K562 (cell line): ENCODE measurements around the gene IL7R. TPM values are rescaled to one million over a fixed set of nuclear protein-coding genes. Genes with fewer than 3 reads are reported as not detected.

Experiments
- ATAC-seq: fragments of 200-7000 bp; cut with Tn5 transposase; 3 replicates; pipeline ENCODE4 v1.9.1; 2020; ENCODE audit warnings: moderate library complexity
- BruUV-seq: library from RNA; stranded (reverse); fragments of 400-500 nt; replicated peaks from 2 replicates; lab custom pipeline; 2021; lab: Mats Ljungman, UMichigan
- CTCF ChIA-PET: fragments of 300-600 bp; formaldehyde crosslinking; extraction: SDS; loops from one replicate; lab custom pipeline; 2021; ENCODE audit warnings: low intra/inter-chr PET ratio; lab: Yijun Ruan, JAX
- POLR2A ChIA-PET: fragments of 300-600, 350-650 bp; sonication (Branson Sonifier 250); formaldehyde crosslinking; extraction: SDS; loops from one replicate; lab custom pipeline; 2021; ENCODE audit warnings: antibody characterized with exemption, inconsistent platforms; lab: Yijun Ruan, JAX
- DNase-seq, 4 experiments: peaks; one replicate each; pipeline versions ENCODE4 v3.0.0 to v3.0.0-alpha.2; 2011 to 2018; ENCODE audit warnings: low spot score in 3 of 4, mixed read lengths in 3 of 4; ENCODE audit errors: extremely low read depth in 1 of 4
- FAIRE-seq: peaks from 2 replicates; lab custom pipeline; 2011; peaks lifted over from hg19 to GRCh38; lab: Jason Lieb, UNC
- H2AFZ ChIP-seq: 2 replicates; pipeline ENCODE4 v1.6.0; 2011; ENCODE audit warnings: low read depth, low read length, control low read depth, inconsistent platforms
- H3K27ac ChIP-seq: fragments of 200-600 bp; 3 replicates; pipeline ENCODE4 v1.8.0; 2011; ENCODE audit warnings: low read depth, mild to moderate bottlenecking, control low read depth, inconsistent platforms, low read length, moderate library complexity, mixed read lengths; ENCODE audit errors: extremely low read depth
- H3K27me3 ChIP-seq, 2 experiments: fragments of 300-600 bp in 1 of 2; 2 replicates in 1 of 2; 3 replicates in 1 of 2; pipeline versions ENCODE4 v1.6.0 to v1.8.0; 2011; ENCODE audit warnings: inconsistent platforms in 2 of 2, low read length in 2 of 2, mild to moderate bottlenecking in 1 of 2, mixed read lengths in 1 of 2, moderate library complexity in 1 of 2; ENCODE audit not compliant: control insufficient read depth in 2 of 2, insufficient read depth in 2 of 2
- H3K36me3 ChIP-seq: fragments of 300-600 bp; 3 replicates; pipeline ENCODE4 v1.8.0; 2011; ENCODE audit warnings: mild to moderate bottlenecking, low read length, inconsistent platforms; ENCODE audit not compliant: control insufficient read depth, insufficient read depth
- H3K4me1 ChIP-seq, 2 experiments: fragments of 200-600 bp in 1 of 2; replicated peaks in 1 of 2; 2 replicates in 1 of 2; 3 replicates in 1 of 2; pipeline versions ENCODE4 v1.5.1 to v1.8.0; 2011; ENCODE audit warnings: inconsistent platforms in 2 of 2, low read length in 2 of 2, mild to moderate bottlenecking in 1 of 2, mixed read lengths in 1 of 2, moderate library complexity in 1 of 2; ENCODE audit not compliant: control insufficient read depth in 2 of 2, insufficient read depth in 2 of 2
- H3K4me2 ChIP-seq: 2 replicates; pipeline ENCODE4 v1.6.1; 2011; ENCODE audit warnings: low read length, control low read depth, inconsistent platforms, mixed read lengths; ENCODE audit not compliant: insufficient read depth
- H3K4me3 ChIP-seq: fragments of 200-600 bp; sonication (generic), shearing (Covaris generic); 2 replicates; pipeline ENCODE4 v1.5.1; 2016; ENCODE audit warnings: control low read depth, inconsistent platforms
- H3K79me2 ChIP-seq: fragments of 200-600 bp; 3 replicates; pipeline ENCODE4 v1.8.0; 2011; ENCODE audit warnings: low read length, inconsistent platforms; ENCODE audit not compliant: control insufficient read depth, insufficient read depth
- H3K9ac ChIP-seq, 2 experiments: 2 replicates each; pipeline versions ENCODE4 v1.6.0 to v1.6.1; 2011; ENCODE audit warnings: low read depth in 2 of 2, low read length in 2 of 2, control low read depth in 1 of 2, inconsistent platforms in 1 of 2, mild to moderate bottlenecking in 1 of 2, mixed read lengths in 1 of 2; ENCODE audit not compliant: insufficient read depth in 1 of 2
- H3K9me1 ChIP-seq: one replicate; pipeline ENCODE4 v1.6.0; 2011; ENCODE audit warnings: inconsistent platforms, mild to moderate bottlenecking, low read length, moderate library complexity; ENCODE audit not compliant: control insufficient read depth, insufficient read depth
- H3K9me3 ChIP-seq: replicated peaks from 2 replicates; pipeline ENCODE4 v1.5.1; 2011; ENCODE audit warnings: low read depth, low read length, inconsistent platforms; ENCODE audit not compliant: control insufficient read depth, insufficient read depth
- H4K20me1 ChIP-seq: replicated peaks from 2 replicates; pipeline ENCODE4 v1.6.1; 2011; ENCODE audit warnings: low read length, inconsistent platforms, mixed read lengths; ENCODE audit not compliant: control insufficient read depth, insufficient read depth
- NFIC ChIP-seq: fragments of 450-650 bp; IDR thresholded peaks from 2 replicates; pipeline ENCODE4 v1.6.1; 2017; ENCODE audit warnings: mild to moderate bottlenecking, inconsistent platforms
- WHSC1 ChIP-seq: IDR thresholded peaks from one replicate; pipeline ENCODE4 v1.6.1; 2012; ENCODE audit warnings: low read length, control low read depth, inconsistent platforms
- ZNF707 ChIP-seq: fragments of 250-450 bp; sonication (Bioruptor Pico); conservative IDR thresholded peaks from 2 replicates; pipeline ENCODE4 v1.8.0; 2022; ENCODE audit warnings: inconsistent platforms, mild to moderate bottlenecking, moderate library complexity
- ZSCAN29 ChIP-seq: fragments of 450-650 bp; IDR thresholded peaks from 2 replicates; pipeline ENCODE4 v1.6.1; 2017
- WGBS: fragments of 100-300 bp; shearing (Covaris generic); methylation state at CpG from one replicate; pipeline ENCODE4 v1.1.6; 2016; ENCODE audit warnings: low coverage, mixed read lengths; ENCODE audit not compliant: insufficient coverage; ENCODE audit errors: missing lambda C conversion rate; 5-methylcytosine and 5-hydroxymethylcytosine counted together
- in situ Hi-C: fragments of 300-500 bp; cut with MboI; formaldehyde crosslinking; loops from 4 replicates; pipeline ENCODE4 v1.15.0; 2018; ENCODE audit warnings: inconsistent platforms, mixed read lengths
- intact Hi-C: fragments of 100-400 bp; cut with micrococcal nuclease; formaldehyde crosslinking; loops from 2 replicates; pipeline ENCODE4 v1.14.2; 2022
- polyA plus RNA-seq, 8 experiments: library from polyadenylated mRNA; depleted of rRNA in 4 of 8; stranded (reverse) in 5 of 8; unstranded in 3 of 8; fragments of >200 nt; fragmentation: Nextera tagmentation in 2 of 8; fragmentation: Illumina TruSeq in 1 of 8; extraction: Ambion mirVana in 2 of 8; extraction: Trizol in 1 of 8; gene quantifications; 2 replicates each; pipeline versions ENCODE4 v1.2.1 to v1.2.3, GENCODE V29; 2011 to 2014; ENCODE audit warnings: inconsistent platforms in 1 of 8, missing spikeins in 1 of 8
- total RNA-seq, 7 experiments: library from RNA; depleted of rRNA in 6 of 7; stranded (reverse); fragments of >200 nt in 6 of 7; fragmentation: Illumina TruSeq in 2 of 7; extraction: Trizol in 2 of 7; gene quantifications; 2 replicates each; pipeline versions ENCODE4 v1.2.1 to v1.2.3, GENCODE V29; 2011 to 2021; ENCODE audit warnings: low replicate concordance in 1 of 7
- TF ChIP-seq, protein P1 (sequence below): fragments of 250-450 bp; sonication (Bioruptor Pico); IDR thresholded peaks from 2 replicates; pipeline ENCODE4 v1.8.0; 2022; ENCODE audit warnings: inconsistent platforms, mild to moderate bottlenecking, moderate library complexity, borderline replicate concordance

Gene IL7R
- total and polyA plus RNA-seq, 9 of the 15 experiments (the other 6 are each of a cell fraction or from before 2014, with no cell fraction given) = 0.04 to 0.98 (median 0.09) TPM; not detected in 3

DNA sequence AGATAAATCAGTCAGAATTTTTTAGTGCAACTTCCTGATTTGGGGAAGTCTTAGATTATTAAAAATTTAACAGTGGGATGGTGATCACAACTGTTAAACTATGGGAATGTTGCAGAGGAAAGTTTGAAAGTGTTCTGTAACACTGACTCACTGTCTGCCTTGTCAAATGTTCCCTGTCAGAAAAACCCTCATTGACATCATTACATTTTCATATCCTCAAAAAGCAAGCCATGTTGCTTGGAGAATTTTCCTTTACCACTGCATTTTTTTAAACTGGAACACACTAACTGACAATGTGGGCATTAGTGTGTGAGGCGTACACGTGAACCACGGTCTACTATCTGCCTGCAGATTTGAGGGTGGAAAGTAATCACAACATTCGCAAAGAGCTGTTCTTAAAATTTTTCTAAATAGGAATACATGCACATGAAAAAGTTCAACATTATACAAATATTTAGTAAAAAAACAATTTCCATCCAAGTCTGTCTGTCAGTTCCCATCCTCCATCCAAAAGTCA, 28.6 kb upstream of the IL7R start:
- ATAC-seq = no peak
- POLR2A ChIA-PET = no interaction called here

DNA sequence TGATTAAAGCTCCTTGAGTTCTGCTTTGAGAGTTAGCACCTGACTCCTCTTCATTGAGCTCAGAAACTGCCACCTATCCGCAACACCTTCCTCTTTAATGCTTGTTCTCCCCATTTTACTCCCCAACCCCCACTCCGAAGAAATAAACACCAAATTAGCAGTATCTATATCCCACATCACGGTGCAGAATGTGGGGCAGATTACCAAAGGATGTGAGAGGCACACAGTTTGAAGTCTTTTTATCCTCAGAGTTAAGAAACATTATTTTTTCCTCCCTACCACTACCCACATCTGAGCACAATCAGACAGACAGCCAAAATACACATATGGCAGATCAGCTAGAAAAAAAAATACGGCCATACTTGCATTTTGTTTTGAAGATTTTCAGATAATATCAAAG, 26.1 kb upstream of the IL7R start:
- Histone ChIP-seq H3K4me1 (no peaks in the 10 kb centered on the region), H3K27ac (no peak overlapping the region), H3K4me3 (no peak overlapping the region), H3K27me3 (no peaks in the 10 kb centered on the region), H3K9me1 (no peaks in the 10 kb centered on the region), H3K4me2 (no peak overlapping the region), H2AFZ (no peak overlapping the region), H4K20me1 (no peaks in the 10 kb centered on the region), H3K9me3 (no peaks in the 10 kb centered on the region), H3K79me2 (no peaks in the 10 kb centered on the region), H3K9ac (no peak overlapping the region), H3K36me3 (no peaks in the 10 kb centered on the region)
- ChIA-PET CTCF (no interaction called here), POLR2A (no interaction called here)
- no peak for FAIRE-seq
- DNase-seq = no peak
- TF ChIP-seq NFIC = no peak
- TF ChIP-seq ZNF707 (CRISPR knock-in tag) = no peak
- no peak for TF ChIP-seq ZSCAN29
- TF ChIP-seq, protein P1, sequence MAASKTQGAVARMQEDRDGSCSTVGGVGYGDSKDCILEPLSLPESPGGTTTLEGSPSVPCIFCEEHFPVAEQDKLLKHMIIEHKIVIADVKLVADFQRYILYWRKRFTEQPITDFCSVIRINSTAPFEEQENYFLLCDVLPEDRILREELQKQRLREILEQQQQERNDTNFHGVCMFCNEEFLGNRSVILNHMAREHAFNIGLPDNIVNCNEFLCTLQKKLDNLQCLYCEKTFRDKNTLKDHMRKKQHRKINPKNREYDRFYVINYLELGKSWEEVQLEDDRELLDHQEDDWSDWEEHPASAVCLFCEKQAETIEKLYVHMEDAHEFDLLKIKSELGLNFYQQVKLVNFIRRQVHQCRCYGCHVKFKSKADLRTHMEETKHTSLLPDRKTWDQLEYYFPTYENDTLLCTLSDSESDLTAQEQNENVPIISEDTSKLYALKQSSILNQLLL (CRISPR knock-in tag) = no peak
- in situ Hi-C loops = no loop called here
- WGBS = 1% methylated on average over 4 of the region's 4 CpGs
- ATAC-seq = no peak
- intact Hi-C loops = no loop called here
- no TSS peak for BruUV-seq

More for the DNA sequence above, 28.6 kb upstream of the IL7R start:
- no peaks in the 10 kb centered on the region for H3K9me1 ChIP-seq
- no peaks in the 10 kb centered on the region for H3K27me3 ChIP-seq
- H3K9ac ChIP-seq = no peak overlapping the region
- TF ChIP-seq WHSC1 = no peak
- H3K4me1 ChIP-seq = no peaks in the 10 kb centered on the region
- no peak overlapping the region for H3K4me2 ChIP-seq
- CTCF ChIA-PET = no interaction called here
- FAIRE-seq = no peak
- no peaks in the 10 kb centered on the region for H4K20me1 ChIP-seq
- BruUV-seq = no TSS peak
- H2AFZ ChIP-seq = no peak overlapping the region
- H3K9me3 ChIP-seq = no peaks in the 10 kb centered on the region
- in situ Hi-C loops (no loop called here), intact Hi-C loops (no loop called here)
- H3K27ac ChIP-seq = no peak overlapping the region
- H3K36me3 ChIP-seq = no peaks in the 10 kb centered on the region
- no peak for DNase-seq
- no peaks in the 10 kb centered on the region for H3K79me2 ChIP-seq
- no peak overlapping the region for H3K4me3 ChIP-seq
- 0% methylated on average over 4 of the region's 4 CpGs for WGBS
